ENCODE data around the gene FAM98A.
A peak's percentile ranks its signal among the peaks of the same experiment; 100 is the strongest.

Gene FAM98A

GRCh38 chr2:33599943-33600192 lies 769 bp upstream of the FAM98A start:
- no peak overlapping the region for H2BK5ac ChIP-seq (ENCODE audit: low read length)
- no peaks in the 10 kb centered on the region for H3K9me3 ChIP-seq (replicated peaks in 1 of 2; ENCODE audit: control insufficient read depth in 2 of 2, insufficient read depth in 1 of 2, low read depth in 1 of 2, low read length in 2 of 2)
- peak overlapping the region; percentile 82 to 91 for H3K4me3 ChIP-seq (ENCODE audit: low read length in 2 of 2)
- no peak overlapping the region for H4K8ac ChIP-seq (ENCODE audit: low read depth, low read length)
- H3K4me2 ChIP-seq (ENCODE audit: insufficient read depth, low read length, poor library complexity, severe bottlenecking), result peak overlapping the region; percentile 63
- H2BK15ac ChIP-seq (ENCODE audit: low read length), result no peak overlapping the region
- peaks cover 3% of the 10 kb centered on the region for H3K79me1 ChIP-seq (ENCODE audit: low read depth, low read length)
- H3K27ac ChIP-seq (replicated peaks; ENCODE audit: low read length), result no peak overlapping the region
- no peak overlapping the region for H3K23ac ChIP-seq (ENCODE audit: low read depth, low read length, poor library complexity)
- no peak overlapping the region for H3K14ac ChIP-seq (ENCODE audit: low read length)
- no peak for DNase-seq (ENCODE audit: low spot score)
- H3K9ac ChIP-seq (ENCODE audit: low read depth, low read length, poor library complexity), result no peak overlapping the region
- no peak overlapping the region for H2BK12ac ChIP-seq (ENCODE audit: low read length)
- no peak overlapping the region for H2BK120ac ChIP-seq (ENCODE audit: low read depth, low read length)
- no peaks in the 10 kb centered on the region for H3K27me3 ChIP-seq (ENCODE audit: control insufficient read depth in 3 of 3, insufficient read depth in 3 of 3, low read depth in 1 of 3, low read length in 3 of 3)
- WGBS, 2 donors (ENCODE audit: extremely low coverage in 2 of 2, insufficient read length in 2 of 2, insufficient replicate concordance in 1 of 2), result no CpG with 5 or more reads among the region's 3 CpGs
- peaks cover 0 to 3% of the 10 kb centered on the region in 2 donors for H3K36me3 ChIP-seq (replicated peaks in 1 of 2; ENCODE audit: control insufficient read depth in 2 of 2, insufficient read depth in 2 of 2, low read length in 2 of 2)
- no peak overlapping the region for H2AK5ac ChIP-seq (ENCODE audit: low read depth, low read length)
- no peak overlapping the region for H4K91ac ChIP-seq (ENCODE audit: low read depth, low read length, poor library complexity)
- peak overlapping the region; percentile 96 for H2AFZ ChIP-seq (ENCODE audit: low read length)
- no peak overlapping the region for H3K4ac ChIP-seq (ENCODE audit: low read length)
- no peak overlapping the region for H3K18ac ChIP-seq (ENCODE audit: low read length)
- H3K4me1 ChIP-seq (ENCODE audit: control insufficient read depth in 2 of 2, insufficient read depth in 1 of 2, low read depth in 1 of 2, low read length in 2 of 2), result peaks cover 0 to 4% of the 10 kb centered on the region in 2 donors

- no peak overlapping the region for H2BK12ac ChIP-seq (ENCODE audit: low read length)
- H3K18ac ChIP-seq (ENCODE audit: low read length), result peak overlapping the region; percentile 91
- peaks cover 0 to 13% of the 10 kb centered on the region in 2 donors for H3K36me3 ChIP-seq (replicated peaks in 1 of 2; ENCODE audit: control insufficient read depth in 2 of 2, insufficient read depth in 2 of 2, low read length in 2 of 2)
- no CpG with 5 or more reads among the region's 23 CpGs for WGBS, 2 donors (ENCODE audit: extremely low coverage in 2 of 2, insufficient read length in 2 of 2, insufficient replicate concordance in 1 of 2)
- H2AFZ ChIP-seq (ENCODE audit: low read length), result peak overlapping the region; percentile 96
- peak overlapping the region; percentile 87 for H2BK5ac ChIP-seq (ENCODE audit: low read length)
- H2BK120ac ChIP-seq (ENCODE audit: low read depth, low read length), result no peak overlapping the region
- H3K4me3 ChIP-seq (ENCODE audit: low read length in 2 of 2), result peak overlapping the region; percentile 91 to 99
- no peak overlapping the region for H2AK5ac ChIP-seq (ENCODE audit: low read depth, low read length)
- no peak overlapping the region for H4K91ac ChIP-seq (ENCODE audit: low read depth, low read length, poor library complexity)
- H3K79me1 ChIP-seq (ENCODE audit: low read depth, low read length), result peaks cover 3% of the 10 kb centered on the region
- H3K23ac ChIP-seq (ENCODE audit: low read depth, low read length, poor library complexity), result peak overlapping the region; percentile 29
- H3K4me1 ChIP-seq (ENCODE audit: control insufficient read depth in 2 of 2, insufficient read depth in 1 of 2, low read depth in 1 of 2, low read length in 2 of 2), result peaks cover 0 to 4% of the 10 kb centered on the region in 2 donors
- H4K8ac ChIP-seq (ENCODE audit: low read depth, low read length), result no peak overlapping the region
- peak overlapping the region; percentile 97 for H3K9ac ChIP-seq (ENCODE audit: low read depth, low read length, poor library complexity)
- peak; percentile 15 for DNase-seq (ENCODE audit: low spot score)
- no peaks in the 10 kb centered on the region for H3K27me3 ChIP-seq (ENCODE audit: control insufficient read depth in 3 of 3, insufficient read depth in 3 of 3, low read depth in 1 of 3, low read length in 3 of 3)
- H3K4ac ChIP-seq (ENCODE audit: low read length), result no peak overlapping the region
- peak overlapping the region; percentile 89 for H3K4me2 ChIP-seq (ENCODE audit: insufficient read depth, low read length, poor library complexity, severe bottlenecking)
- H3K27ac ChIP-seq (replicated peaks; ENCODE audit: low read length), result no peak overlapping the region
- no peak overlapping the region for H2BK15ac ChIP-seq (ENCODE audit: low read length)
- peak overlapping the region; percentile 92 for H3K14ac ChIP-seq (ENCODE audit: low read length)
- H3K9me3 ChIP-seq (replicated peaks in 1 of 2; ENCODE audit: control insufficient read depth in 2 of 2, insufficient read depth in 1 of 2, low read depth in 1 of 2, low read length in 2 of 2), result no peaks in the 10 kb centered on the region
These were observed 431 bp downstream of the FAM98A start for GRCh38 chr2:33598561-33599174.

GRCh38 chr2:33597026-33597425 lies 2.1 kb downstream of the FAM98A start:
- no peak overlapping the region for H4K91ac ChIP-seq (ENCODE audit: low read depth, low read length, poor library complexity)
- H3K4me2 ChIP-seq (ENCODE audit: insufficient read depth, low read length, poor library complexity, severe bottlenecking), result no peak overlapping the region
- H4K8ac ChIP-seq (ENCODE audit: low read depth, low read length), result no peak overlapping the region
- H2AFZ ChIP-seq (ENCODE audit: low read length), result no peak overlapping the region
- no peak overlapping the region for H2BK15ac ChIP-seq (ENCODE audit: low read length)
- no peak overlapping the region for H2BK120ac ChIP-seq (ENCODE audit: low read depth, low read length)
- no peak overlapping the region for H3K9ac ChIP-seq (ENCODE audit: low read depth, low read length, poor library complexity)
- no peak overlapping the region for H3K18ac ChIP-seq (ENCODE audit: low read length)
- peaks cover 0 to 4% of the 10 kb centered on the region in 2 donors for H3K4me1 ChIP-seq (ENCODE audit: control insufficient read depth in 2 of 2, insufficient read depth in 1 of 2, low read depth in 1 of 2, low read length in 2 of 2)
- no peaks in the 10 kb centered on the region for H3K9me3 ChIP-seq (replicated peaks in 1 of 2; ENCODE audit: control insufficient read depth in 2 of 2, insufficient read depth in 1 of 2, low read depth in 1 of 2, low read length in 2 of 2)
- no peak for DNase-seq (ENCODE audit: low spot score)
- H3K36me3 ChIP-seq (replicated peaks in 1 of 2; ENCODE audit: control insufficient read depth in 2 of 2, insufficient read depth in 2 of 2, low read length in 2 of 2), result peaks cover 3 to 28% of the 10 kb centered on the region in 2 donors
- no peak overlapping the region for H2AK5ac ChIP-seq (ENCODE audit: low read depth, low read length)
- H3K4me3 ChIP-seq (ENCODE audit: low read length in 2 of 2), result no peak overlapping the region
- no peak overlapping the region for H2BK5ac ChIP-seq (ENCODE audit: low read length)
- peaks cover 3% of the 10 kb centered on the region for H3K79me1 ChIP-seq (ENCODE audit: low read depth, low read length)
- WGBS, 2 donors (ENCODE audit: extremely low coverage in 2 of 2, insufficient read length in 2 of 2, insufficient replicate concordance in 1 of 2), result no CpG with 5 or more reads among the region's 3 CpGs
- H3K27me3 ChIP-seq (ENCODE audit: control insufficient read depth in 3 of 3, insufficient read depth in 3 of 3, low read depth in 1 of 3, low read length in 3 of 3), result no peaks in the 10 kb centered on the region
- H3K4ac ChIP-seq (ENCODE audit: low read length), result no peak overlapping the region
- no peak overlapping the region for H3K14ac ChIP-seq (ENCODE audit: low read length)
- H2BK12ac ChIP-seq (ENCODE audit: low read length), result no peak overlapping the region
- H3K27ac ChIP-seq (replicated peaks; ENCODE audit: low read length), result no peak overlapping the region
- no peak overlapping the region for H3K23ac ChIP-seq (ENCODE audit: low read depth, low read length, poor library complexity)

- H2BK120ac ChIP-seq (ENCODE audit: low read depth, low read length), result no peak overlapping the region
- no peak overlapping the region for H2BK15ac ChIP-seq (ENCODE audit: low read length)
- H3K4me2 ChIP-seq (ENCODE audit: insufficient read depth, low read length, poor library complexity, severe bottlenecking), result no peak overlapping the region
- H3K9me3 ChIP-seq (replicated peaks in 1 of 2; ENCODE audit: control insufficient read depth in 2 of 2, insufficient read depth in 1 of 2, low read depth in 1 of 2, low read length in 2 of 2), result no peaks in the 10 kb centered on the region
- no peak overlapping the region for H3K23ac ChIP-seq (ENCODE audit: low read depth, low read length, poor library complexity)
- no peak for DNase-seq (ENCODE audit: low spot score)
- H3K4ac ChIP-seq (ENCODE audit: low read length), result no peak overlapping the region
- no peak overlapping the region for H3K4me3 ChIP-seq (ENCODE audit: low read length in 2 of 2)
- no peak overlapping the region for H2BK12ac ChIP-seq (ENCODE audit: low read length)
- peaks cover 3% of the 10 kb centered on the region for H3K79me1 ChIP-seq (ENCODE audit: low read depth, low read length)
- no peak overlapping the region for H4K8ac ChIP-seq (ENCODE audit: low read depth, low read length)
- no peak overlapping the region for H2AK5ac ChIP-seq (ENCODE audit: low read depth, low read length)
- H4K91ac ChIP-seq (ENCODE audit: low read depth, low read length, poor library complexity), result no peak overlapping the region
- no peak overlapping the region for H3K9ac ChIP-seq (ENCODE audit: low read depth, low read length, poor library complexity)
- no CpG with 5 or more reads among the region's 3 CpGs for WGBS, 2 donors (ENCODE audit: extremely low coverage in 2 of 2, insufficient read length in 2 of 2, insufficient replicate concordance in 1 of 2)
- peaks cover 0 to 4% of the 10 kb centered on the region in 2 donors for H3K4me1 ChIP-seq (ENCODE audit: control insufficient read depth in 2 of 2, insufficient read depth in 1 of 2, low read depth in 1 of 2, low read length in 2 of 2)
- no peak overlapping the region for H2BK5ac ChIP-seq (ENCODE audit: low read length)
- H3K27ac ChIP-seq (replicated peaks; ENCODE audit: low read length), result no peak overlapping the region
- H3K14ac ChIP-seq (ENCODE audit: low read length), result no peak overlapping the region
- H2AFZ ChIP-seq (ENCODE audit: low read length), result no peak overlapping the region
- H3K27me3 ChIP-seq (ENCODE audit: control insufficient read depth in 3 of 3, insufficient read depth in 3 of 3, low read depth in 1 of 3, low read length in 3 of 3), result no peaks in the 10 kb centered on the region
- no peak overlapping the region for H3K18ac ChIP-seq (ENCODE audit: low read length)
- peaks cover 3 to 44% of the 10 kb centered on the region in 2 donors for H3K36me3 ChIP-seq (replicated peaks in 1 of 2; ENCODE audit: control insufficient read depth in 2 of 2, insufficient read depth in 2 of 2, low read length in 2 of 2)
These were observed 3.7 kb downstream of the FAM98A start for GRCh38 chr2:33595385-33595784.
